PC-3 (cell line): Measurements from ENCODE around the gene EFCAB6.

Source experiments
- CTCF ChIP-seq: fragments of 300-600 bp; sonication (generic); conservative IDR thresholded peaks from 2 replicates; pipeline ENCODE4 v1.5.1; 2017; ENCODE audit warnings: antibody characterized with exemption, low read depth, mild to moderate bottlenecking, low read length
- EZH2 ChIP-seq: fragments of 300-600 bp; sonication (generic); IDR thresholded peaks from one replicate; pipeline ENCODE4 v1.6.1; 2017; ENCODE audit warnings: antibody characterized with exemption, mild to moderate bottlenecking, low read length; ENCODE audit not compliant: unreplicated experiment
- EZH2phosphoT487 ChIP-seq: fragments of 300-600 bp; sonication (generic); IDR thresholded peaks from 2 replicates; pipeline ENCODE4 v1.6.1; 2018; ENCODE audit warnings: mild to moderate bottlenecking, antibody characterized with exemption, low read length, borderline replicate concordance

- TF ChIP-seq CTCF: no peak
- no peak for TF ChIP-seq EZH2
- TF ChIP-seq EZH2phosphoT487: no peak
These were observed 313.2 kb downstream of the EFCAB6 start for GRCh38 chr22:43498856-43499253.
